Thyroid gland (tissue), 4 donors: ENCODE data around the gene FOSL1. TPM values are rescaled to one million over a fixed set of nuclear protein-coding genes. Genes with fewer than 3 reads are reported as not detected.

Source experiments
- DNase-seq, 2 donors: peaks; one replicate each; pipeline ENCODE4 v3.0.0-alpha.2; 2019
- H3K27ac ChIP-seq, 3 donors: fragments of 200-600 bp; sonication (generic); 1 replicate in 2 of 3; 2 replicates in 1 of 3; pipeline ENCODE4 v1.5.1; 2016 to 2019; ENCODE audit warnings: mild to moderate bottlenecking in 1 of 3, moderate library complexity in 1 of 3
- H3K27me3 ChIP-seq: fragments of 200-600 bp; sonication (generic); one replicate; pipeline ENCODE4 v1.5.1; 2019
- H3K36me3 ChIP-seq, 2 donors: fragments of 200-600 bp; sonication (generic); one replicate each; pipeline ENCODE4 v1.5.1; 2016 to 2019
- H3K4me1 ChIP-seq, 2 donors: fragments of 200-600 bp; sonication (generic); one replicate each; pipeline ENCODE4 v1.5.1; 2017 to 2019
- H3K4me3 ChIP-seq, 3 donors: fragments of 200-600 bp; sonication (generic); replicated peaks in 1 of 3; 1 replicate in 2 of 3; 2 replicates in 1 of 3; pipeline ENCODE4 v1.5.1; 2016; ENCODE audit warnings: mild to moderate bottlenecking in 1 of 3
- H3K9me3 ChIP-seq: fragments of 200-600 bp; sonication (generic); one replicate; pipeline ENCODE4 v1.5.1; 2017
- CTCF ChIP-seq, 6 experiments: fragments of 200-600 bp in 3 of 6; fragments of 450-650 bp in 3 of 6; sonication (generic) in 3 of 6; IDR thresholded peaks; one replicate each; pipeline ENCODE4 v1.5.1; 2016 to 2019; ENCODE audit warnings: antibody characterized with exemption in 6 of 6, mild to moderate bottlenecking in 2 of 6, inconsistent platforms in 1 of 6, moderate library complexity in 1 of 6
- POLR2A ChIP-seq, 2 donors: fragments of 450-650 bp; IDR thresholded peaks; one replicate each; pipeline ENCODE4 v1.6.1; 2017; ENCODE audit warnings: antibody characterized with exemption in 2 of 2, mild to moderate bottlenecking in 2 of 2, moderate library complexity in 1 of 2
- WGBS, 2 donors: methylation state at CpG; one replicate each; pipeline ENCODE4 v1.1.5; 2017; 5-methylcytosine and 5-hydroxymethylcytosine counted together
- intact Hi-C: fragments of 100-400 bp; cut with DNase I; formaldehyde crosslinking; loops from one replicate; pipeline ENCODE4 v1.15.1; 2023
- total RNA-seq, 4 donors: library from RNA; depleted of rRNA; stranded (reverse); fragments of >200 nt; gene quantifications; one replicate each; pipeline ENCODE4 v1.2.3, GENCODE V29; 2016

Gene FOSL1
- total RNA-seq, 4 donors from 2014 or later, result 0.33 to 1.6 (median 1.5) TPM

GRCh38 chr11:65912845-65913244, 12.7 kb upstream of the FOSL1 start:
- no peak for DNase-seq
- no peak overlapping the region for H3K27ac ChIP-seq

GRCh38 chr11:65911682-65912568, 11.7 kb upstream of the FOSL1 start:
- Histone ChIP-seq H3K9me3 (no peaks in the 10 kb centered on the region), H3K4me1 (peaks cover 2 to 31% of the 10 kb centered on the region in 2 donors), H3K27ac (no peak overlapping the region), H3K36me3 (no peaks in the 10 kb centered on the region), H3K27me3 (no peaks in the 10 kb centered on the region), H3K4me3 (no peak overlapping the region)
- TF ChIP-seq POLR2A (IDR thresholded peaks at IDR 0.05) (no peak), CTCF (IDR thresholded peaks at IDR 0.05) (peak in 1 of 6 experiments; percentile 16)
- DNase-seq, result no peak
- intact Hi-C loops, result no loop called here
- WGBS, 2 donors, result 20 to 21% methylated on average over 9 to 12 of the region's 14 CpGs

More at GRCh38 chr11:65912845-65913244, 12.7 kb upstream of the FOSL1 start:
- WGBS, 2 donors, result 67 to 70% methylated on average over 4 of the region's 4 CpGs
- peaks cover 11 to 40% of the 10 kb centered on the region in 2 donors for H3K4me1 ChIP-seq
- TF ChIP-seq POLR2A (IDR thresholded peaks at IDR 0.05), result no peak
- TF ChIP-seq CTCF (IDR thresholded peaks at IDR 0.05), result no peak
- no peaks in the 10 kb centered on the region for H3K36me3 ChIP-seq
- no peaks in the 10 kb centered on the region for H3K27me3 ChIP-seq
- H3K9me3 ChIP-seq, result no peaks in the 10 kb centered on the region
- no peak overlapping the region for H3K4me3 ChIP-seq
- intact Hi-C loops, result no loop called here

GRCh38 chr11:65907878-65908277, 7.7 kb upstream of the FOSL1 start:
- H3K4me1 ChIP-seq, result peaks cover 0 to 11% of the 10 kb centered on the region in 2 donors
- H3K27me3 ChIP-seq, result no peaks in the 10 kb centered on the region
- intact Hi-C loops, result no loop called here
- no peak for DNase-seq
- no peak overlapping the region for H3K4me3 ChIP-seq
- no peak overlapping the region for H3K27ac ChIP-seq
- no peaks in the 10 kb centered on the region for H3K36me3 ChIP-seq
- 86 to 93% methylated on average over 6 of the region's 6 CpGs for WGBS, 2 donors
- TF ChIP-seq CTCF (IDR thresholded peaks at IDR 0.05) (no peak), POLR2A (IDR thresholded peaks at IDR 0.05) (no peak)
- no peaks in the 10 kb centered on the region for H3K9me3 ChIP-seq

GRCh38 chr11:65906602-65907001, 6.4 kb upstream of the FOSL1 start:
- 92% methylated on average over 5 of the region's 5 CpGs for WGBS, 2 donors
- Histone ChIP-seq H3K27ac (no peak overlapping the region), H3K36me3 (no peaks in the 10 kb centered on the region), H3K4me1 (peaks cover 0 to 4% of the 10 kb centered on the region in 2 donors), H3K4me3 (no peak overlapping the region), H3K27me3 (no peaks in the 10 kb centered on the region), H3K9me3 (no peaks in the 10 kb centered on the region)
- intact Hi-C loops, result no loop called here
- no peak for DNase-seq
- TF ChIP-seq POLR2A (IDR thresholded peaks at IDR 0.05) (no peak), CTCF (IDR thresholded peaks at IDR 0.05) (no peak)

GRCh38 chr11:65903715-65904114, 3.5 kb upstream of the FOSL1 start:
- TF ChIP-seq CTCF (IDR thresholded peaks at IDR 0.05) (no peak), POLR2A (IDR thresholded peaks at IDR 0.05) (no peak)
- intact Hi-C loops, result no loop called here
- peaks cover 9% of the 10 kb centered on the region for H3K27me3 ChIP-seq
- no peaks in the 10 kb centered on the region for H3K36me3 ChIP-seq
- H3K4me3 ChIP-seq, result no peak overlapping the region
- H3K4me1 ChIP-seq, result peaks cover 13 to 15% of the 10 kb centered on the region in 2 donors
- DNase-seq, result no peak
- 83 to 84% methylated on average over 8 of the region's 8 CpGs for WGBS, 2 donors
- no peak overlapping the region for H3K27ac ChIP-seq
- no peaks in the 10 kb centered on the region for H3K9me3 ChIP-seq
